H1 (cell line): Measurements from ENCODE around the gene TCF19. TPM values are rescaled to one million over a fixed set of nuclear protein-coding genes. Genes with fewer than 3 reads are reported as not detected.
A peak's percentile ranks its signal among the peaks of the same experiment; 100 is the strongest.

Experiments
- CTCF ChIA-PET: fragments of 300-600 bp; sonication (Branson Sonifier 250); formaldehyde crosslinking; loops from one replicate; lab custom pipeline; 2021; ENCODE audit not compliant: partially characterized antibody; lab: Charles Lee
- POLR2A ChIA-PET: fragments of 300-600 bp; sonication (Branson Sonifier 250); formaldehyde crosslinking; loops from one replicate; lab custom pipeline; 2021; ENCODE audit warnings: inconsistent platforms; ENCODE audit not compliant: partially characterized antibody; lab: Charles Lee
- DNase-seq, 2 experiments: peaks; one replicate each; pipeline versions ENCODE4 v3.0.0 to v3.0.0-alpha.2; 2010 to 2022; ENCODE audit warnings: low spot score in 2 of 2, low read depth in 1 of 2, mixed read lengths in 1 of 2
- FAIRE-seq: peaks from 2 replicates; lab custom pipeline; 2011; peaks lifted over from hg19 to GRCh38; lab: Jason Lieb, UNC
- H2AFZ ChIP-seq: 2 replicates; pipeline ENCODE4 v1.8.1; 2012; ENCODE audit warnings: low read length, inconsistent platforms
- H2AK5ac ChIP-seq: 2 replicates; pipeline ENCODE4 v1.6.1; 2013; ENCODE audit warnings: low read depth, low read length
- H2BK120ac ChIP-seq: replicated peaks from 2 replicates; pipeline ENCODE3; 2013; ENCODE audit warnings: low read depth, low read length, inconsistent platforms
- H2BK12ac ChIP-seq: 2 replicates; pipeline ENCODE4 v1.6.1; 2013; ENCODE audit warnings: low read depth, low read length
- H2BK15ac ChIP-seq: 2 replicates; pipeline ENCODE4 v1.6.1; 2013; ENCODE audit warnings: low read length
- H2BK20ac ChIP-seq: 2 replicates; pipeline ENCODE4 v1.6.1; 2013; ENCODE audit warnings: low read length
- H2BK5ac ChIP-seq: 2 replicates; pipeline ENCODE4 v1.6.1; 2013; ENCODE audit warnings: low read depth, low read length
- H3K14ac ChIP-seq: 2 replicates; pipeline ENCODE4 v1.6.1; 2013; ENCODE audit warnings: inconsistent platforms; ENCODE audit not compliant: insufficient read length
- H3K18ac ChIP-seq: 2 replicates; pipeline ENCODE4 v1.6.1; 2013; ENCODE audit warnings: low read length; ENCODE audit errors: extremely low read depth
- H3K23ac ChIP-seq: 2 replicates; pipeline ENCODE4 v1.6.1; 2013; ENCODE audit warnings: inconsistent platforms; ENCODE audit not compliant: insufficient read length
- H3K23me2 ChIP-seq: 2 replicates; pipeline ENCODE4 v1.6.1; 2013; ENCODE audit warnings: low read depth, low read length
- H3K27ac ChIP-seq: 2 replicates; pipeline ENCODE4 v1.6.1; 2011; ENCODE audit warnings: low read depth, low read length, inconsistent platforms
- H3K27me3 ChIP-seq, 4 experiments: replicated peaks in 1 of 4; 1 replicate in 1 of 4; 2 replicates in 3 of 4; pipeline versions ENCODE4 v1.6.1 to v1.8.1; 2011 to 2013; ENCODE audit warnings: low read length in 3 of 4, mild to moderate bottlenecking in 3 of 4, inconsistent platforms in 2 of 4, mixed read lengths in 2 of 4, moderate library complexity in 1 of 4; ENCODE audit not compliant: control insufficient read depth in 3 of 4, insufficient read depth in 3 of 4; ENCODE audit errors: extremely low read depth in 1 of 4
- H3K36me3 ChIP-seq, 4 experiments: 2 replicates each; pipeline versions ENCODE4 v1.6.1 to v1.8.1; 2011 to 2013; ENCODE audit warnings: mild to moderate bottlenecking in 4 of 4, low read length in 3 of 4, moderate library complexity in 2 of 4, control low read depth in 1 of 4, inconsistent platforms in 1 of 4; ENCODE audit not compliant: insufficient read depth in 4 of 4, control insufficient read depth in 2 of 4
- H3K4ac ChIP-seq: replicated peaks from 2 replicates; pipeline ENCODE3; 2013; ENCODE audit warnings: low read length, low read depth, mixed read lengths, inconsistent platforms; ENCODE audit not compliant: insufficient read length
- H3K4me1 ChIP-seq, 4 experiments: replicated peaks in 1 of 4; 1 replicate in 1 of 4; 2 replicates in 3 of 4; pipeline versions ENCODE4 v1.6.1 to v1.8.1; 2011 to 2013; ENCODE audit warnings: low read length in 3 of 4, inconsistent platforms in 2 of 4, mixed read lengths in 1 of 4; ENCODE audit not compliant: insufficient read depth in 4 of 4, control insufficient read depth in 3 of 4
- H3K4me2 ChIP-seq, 2 experiments: 2 replicates each; pipeline versions ENCODE4 v1.6.1 to v1.8.1; 2011 to 2013; ENCODE audit warnings: low read depth in 2 of 2, low read length in 2 of 2, control low read depth in 1 of 2, inconsistent platforms in 1 of 2, mild to moderate bottlenecking in 1 of 2; ENCODE audit not compliant: insufficient read depth in 1 of 2
- H3K4me3 ChIP-seq, 4 experiments: fragments of 200-600, 300-600 bp in 1 of 4; sonication (generic), shearing (Covaris generic), sonication (Bioruptor Twin) in 1 of 4; 2 replicates each; pipeline versions ENCODE4 v1.5.1 to v1.8.1; 2011 to 2016; ENCODE audit warnings: low read length in 4 of 4, low read depth in 3 of 4, control low read depth in 2 of 4, inconsistent platforms in 2 of 4, mild to moderate bottlenecking in 2 of 4, mixed read lengths in 1 of 4, moderate library complexity in 1 of 4; ENCODE audit not compliant: insufficient read depth in 2 of 4; ENCODE audit errors: extremely low read depth in 1 of 4
- H3K56ac ChIP-seq: replicated peaks from 2 replicates; pipeline ENCODE3; 2013; ENCODE audit warnings: low read depth, mild to moderate bottlenecking, mixed read lengths, low read length, inconsistent platforms; ENCODE audit not compliant: insufficient read length
- H3K79me1 ChIP-seq: 2 replicates; pipeline ENCODE4 v1.6.1; 2013; ENCODE audit warnings: low read depth, low read length, control low read depth
- H3K79me2 ChIP-seq, 2 experiments: 2 replicates each; pipeline versions ENCODE4 v1.6.1 to v1.8.1; 2012 to 2013; ENCODE audit warnings: low read length in 2 of 2, mild to moderate bottlenecking in 2 of 2, inconsistent platforms in 1 of 2; ENCODE audit not compliant: insufficient read depth in 2 of 2, control insufficient read depth in 1 of 2
- H3K9ac ChIP-seq, 4 experiments: replicated peaks in 1 of 4; 1 replicate in 1 of 4; 2 replicates in 3 of 4; pipeline versions ENCODE4 v1.6.1 to v1.8.1; 2011 to 2013; ENCODE audit warnings: low read depth in 3 of 4, low read length in 3 of 4, control low read depth in 2 of 4, mild to moderate bottlenecking in 2 of 4, moderate library complexity in 2 of 4, inconsistent platforms in 1 of 4; ENCODE audit errors: extremely low read depth in 1 of 4
- H3K9me3 ChIP-seq, 2 experiments: 2 replicates each; pipeline versions ENCODE4 v1.6.1 to v1.8.1; 2012 to 2013; ENCODE audit warnings: mild to moderate bottlenecking in 2 of 2, moderate library complexity in 2 of 2, control low read depth in 1 of 2, inconsistent platforms in 1 of 2, low read depth in 1 of 2, low read length in 1 of 2, mixed read lengths in 1 of 2; ENCODE audit not compliant: insufficient read depth in 2 of 2
- H4K20me1 ChIP-seq, 2 experiments: replicated peaks in 1 of 2; 2 replicates each; pipeline versions ENCODE3 to v1.8.1; 2011 to 2013; ENCODE audit warnings: inconsistent platforms in 2 of 2, low read length in 2 of 2, mild to moderate bottlenecking in 1 of 2; ENCODE audit not compliant: insufficient read depth in 2 of 2, control insufficient read depth in 1 of 2
- H4K5ac ChIP-seq: 2 replicates; pipeline ENCODE4 v1.6.1; 2013; ENCODE audit warnings: low read length, low read depth, mixed read lengths, inconsistent platforms; ENCODE audit not compliant: insufficient read length
- H4K8ac ChIP-seq: 2 replicates; pipeline ENCODE4 v1.8.0; 2013; ENCODE audit warnings: mild to moderate bottlenecking, moderate library complexity, low read length, inconsistent platforms; ENCODE audit not compliant: insufficient read depth; ENCODE audit errors: extremely low read depth
- H4K91ac ChIP-seq: replicated peaks from 2 replicates; pipeline ENCODE3; 2013; ENCODE audit warnings: low read length, mixed read lengths, inconsistent platforms; ENCODE audit not compliant: insufficient read length
- ATF3 ChIP-seq: IDR thresholded peaks from 2 replicates; pipeline ENCODE4 v1.6.1; 2011; ENCODE audit warnings: low read depth, mild to moderate bottlenecking, low read length; ENCODE audit not compliant: insufficient read depth
- CBX5 ChIP-seq: fragments of 300-800, 300-1000 bp; sonication (generic); IDR thresholded peaks from 2 replicates; pipeline ENCODE4 v1.7.1; 2016; ENCODE audit warnings: antibody characterized with exemption, low read length, low read depth
- JUND ChIP-seq: IDR thresholded peaks from 2 replicates; pipeline ENCODE4 v1.6.1; 2011; ENCODE audit warnings: mild to moderate bottlenecking, improper control_type of control experiment, low read length
- NANOG ChIP-seq: IDR thresholded peaks from 2 replicates; pipeline ENCODE4 v1.6.1; 2011; ENCODE audit warnings: low read length, low read depth, mild to moderate bottlenecking, inconsistent platforms; ENCODE audit not compliant: insufficient read depth, poor library complexity, severe bottlenecking
- POLR2A ChIP-seq, 2 experiments: IDR thresholded peaks; 1 replicate in 1 of 2; 2 replicates in 1 of 2; pipeline ENCODE4 v1.6.1; 2011; ENCODE audit warnings: low read depth in 2 of 2, low read length in 2 of 2, mild to moderate bottlenecking in 2 of 2; ENCODE audit errors: control extremely low read depth in 1 of 2
- RBBP5 ChIP-seq: IDR thresholded peaks from 2 replicates; pipeline ENCODE4 v1.7.1; 2012; ENCODE audit warnings: low read depth, mild to moderate bottlenecking, inconsistent platforms, low read length, moderate library complexity, borderline replicate concordance
- TAF1 ChIP-seq: IDR thresholded peaks from 2 replicates; pipeline ENCODE4 v1.6.1; 2011; ENCODE audit warnings: mild to moderate bottlenecking, low read depth, low read length
- TBP ChIP-seq: IDR thresholded peaks from 2 replicates; pipeline ENCODE4 v1.6.1; 2011; ENCODE audit warnings: low read depth, low read length, improper control_type of control experiment
- TCF12 ChIP-seq: IDR thresholded peaks from 2 replicates; pipeline ENCODE4 v1.6.1; 2011; ENCODE audit warnings: low read depth, mild to moderate bottlenecking, low read length
- USF2 ChIP-seq: IDR thresholded peaks from 2 replicates; pipeline ENCODE4 v1.6.1; 2011; ENCODE audit warnings: low read length, improper control_type of control experiment
- WGBS, 2 experiments: shearing (Covaris generic) in 1 of 2; methylation state at CpG; one replicate each; pipeline versions ENCODE4 v1.1.6 to v1.1.7; 2013 to 2015; ENCODE audit warnings: low lambda C conversion rate in 2 of 2, mixed read lengths in 2 of 2, inconsistent platforms in 1 of 2, low coverage in 1 of 2, missing lambda C conversion rate in 1 of 2; ENCODE audit not compliant: insufficient replicate concordance in 2 of 2, insufficient coverage in 1 of 2, insufficient read length in 1 of 2; ENCODE audit errors: extremely low coverage in 1 of 2, missing lambda C conversion rate in 1 of 2; 5-methylcytosine and 5-hydroxymethylcytosine counted together
- polyA plus RNA-seq, 7 experiments: library from polyadenylated mRNA; depleted of rRNA in 3 of 7; stranded (reverse) in 5 of 7; unstranded in 2 of 7; fragments of >200 nt in 5 of 7; fragments of 200-250 nt in 2 of 7; gene quantifications; 1 replicate in 5 of 7; 2 replicates in 1 of 7; 4 replicates in 1 of 7; pipeline versions ENCODE4 v1.2.1 to v1.2.3, GENCODE V29; 2011 to 2013; ENCODE audit warnings: missing spikeins in 2 of 7, mixed read lengths in 2 of 7
- total RNA-seq: library from RNA; stranded (reverse); fragmentation: NEBNext Ultra II Directional; extraction: Animal tissue kit (Norgen Biotek cat#: 25700); gene quantifications from 2 replicates; pipeline ENCODE4 v1.2.1, GENCODE V29; 2021

Gene TCF19
- total and polyA plus RNA-seq, 2 of the 8 experiments (the other 6 are each of a cell fraction or from before 2014, with no cell fraction given) = 7.2 to 11.0 TPM

- peaks cover 2 to 25% (median 6%) of the 10 kb centered on the region in 4 experiments; a peak in 5 of 8 replicates for H3K36me3 ChIP-seq
- CTCF ChIA-PET = interaction anchor here (0.6 to 16.4 kb wide), 8 partner anchors 11 to 158 kb away, joined by 3 to 170 read pairs (median 6); partner anchors contain the start of genes CCHCR1 and TCF19
- 86% methylated on average over 15 of the region's 15 CpGs; no CpG with 5 or more reads in 1 of the 2 experiments for WGBS, 2 experiments
- FAIRE-seq = no peak
- no peak overlapping the region for H2AFZ ChIP-seq
- H4K5ac ChIP-seq = no peak overlapping the region
- H3K9me3 ChIP-seq = no peaks in the 10 kb centered on the region
- H2BK15ac ChIP-seq = peak overlapping the region; percentile 98; the same call in 1 of the 2 replicates
- 0 out of 2 replicates have a peak overlapping the region, but pooled peaks have one; percentile 65 for H2AK5ac ChIP-seq
- H4K91ac ChIP-seq = peak overlapping the region; percentile 91
- H3K4me2 ChIP-seq = no peak overlapping the region
- no peak overlapping the region; the same call in 1 of the 2 replicates for H3K18ac ChIP-seq
- H3K23ac ChIP-seq = no peak overlapping the region
- no peaks in the 10 kb centered on the region for H3K79me1 ChIP-seq
- no peak overlapping the region for H3K14ac ChIP-seq
- peak overlapping the region; percentile 98; the same call in 1 of the 2 replicates for H2BK12ac ChIP-seq
- no peak overlapping the region for H3K27ac ChIP-seq
- H3K27me3 ChIP-seq = 0 out of 7 replicates have a peak, but pooled peaks cover 0 to 2% (median 0%) of the 10 kb centered on the region in 4 experiments
- peak overlapping the region; percentile 80 for H3K4ac ChIP-seq
- no peak overlapping the region for H2BK120ac ChIP-seq
- no peak overlapping the region for H3K9ac ChIP-seq
- no peak overlapping the region; the same call in 1 of the 2 replicates for H4K8ac ChIP-seq
- H3K4me3 ChIP-seq = no peak overlapping the region
- H3K23me2 ChIP-seq = no peaks in the 10 kb centered on the region; the same call in 1 of the 2 replicates
- H2BK5ac ChIP-seq = no peak overlapping the region
- POLR2A ChIA-PET = interaction anchor here (0.6 to 68.5 kb wide), 4 partner anchors 7 to 244 kb away, joined by 3 to 2251 read pairs (median 1127); partner anchors contain the start of genes CCHCR1, CDSN, POU5F1 and PSORS1C1
- peak overlapping the region; percentile 89; the same call in 1 of the 2 replicates for H2BK20ac ChIP-seq
- no peak overlapping the region for H3K56ac ChIP-seq
- no peak for DNase-seq
- H4K20me1 ChIP-seq = no peaks in the 10 kb centered on the region
- peaks cover 0 to 20% (median 15%) of the 10 kb centered on the region in 4 experiments; a peak in 6 of 7 replicates for H3K4me1 ChIP-seq
- no peaks in the 10 kb centered on the region for H3K79me2 ChIP-seq
- TF ChIP-seq POLR2A (IDR thresholded peaks at IDR 0.05; ENCODE audit: control extremely low read depth in 1 of 2, low read depth in 2 of 2, low read length in 2 of 2) = no peak
- TF ChIP-seq TAF1 = no peak
- no peak for TF ChIP-seq TBP
- no peak for TF ChIP-seq USF2
- no peak for TF ChIP-seq ATF3
- no peak for TF ChIP-seq NANOG
- TF ChIP-seq JUND = no peak
- TF ChIP-seq TCF12 = no peak
- TF ChIP-seq CBX5 = no peak
- TF ChIP-seq RBBP5 = no peak
These were observed 17.7 kb upstream of the TCF19 start for GRCh38 chr6:31140643-31141042.
